Activated naive CD8-positive, alpha-beta T cell treated with anti-CD3 and anti-CD28 coated beads, Interleukin-2, amount 10 ng/mL, durations not matched to agents 7 days and 5 days (primary cell): ENCODE measurements around the gene MOCS1. TPM values are rescaled to one million over a fixed set of nuclear protein-coding genes. Genes with fewer than 3 reads are reported as not detected.

Experiments used
- ATAC-seq: fragments of 150-1000 bp; cut with Tn5 transposase; one replicate; pipeline ENCODE4 v1.10.0; 2021; ENCODE audit warnings: low read depth, moderate library complexity
- POLR2A ChIA-PET: fragments of 350-600 bp; sonication (Branson Sonifier 250); formaldehyde crosslinking; loops from one replicate; lab custom pipeline; 2021; ENCODE audit warnings: antibody characterized with exemption; lab: Charles Lee
- DNase-seq: peaks from one replicate; pipeline ENCODE4 v3.0.0; 2021
- H3K27ac Mint-ChIP-seq: one replicate; pipeline ENCODE4 v1.8.0; 2022; ENCODE audit warnings: mild to moderate bottlenecking, mixed read lengths
- H3K27me3 Mint-ChIP-seq: one replicate; pipeline ENCODE4 v1.8.0; 2022; ENCODE audit warnings: mild to moderate bottlenecking, moderate library complexity, mixed read lengths
- H3K36me3 Mint-ChIP-seq: one replicate; pipeline ENCODE4 v1.8.0; 2021; ENCODE audit warnings: mild to moderate bottlenecking, mixed read lengths
- H3K4me1 Mint-ChIP-seq: one replicate; pipeline ENCODE4 v1.8.0; 2021; ENCODE audit warnings: mixed read lengths
- H3K4me3 Mint-ChIP-seq: one replicate; pipeline ENCODE4 v1.8.0; 2022; ENCODE audit warnings: mild to moderate bottlenecking, moderate library complexity, mixed read lengths
- H3K9me3 Mint-ChIP-seq: one replicate; pipeline ENCODE4 v1.8.0; 2021; ENCODE audit warnings: mixed read lengths
- total RNA-seq, 2 experiments: library from RNA; stranded (reverse); gene quantifications; one replicate each; pipeline ENCODE4 v1.2.3, GENCODE V29; 2021

MOCS1 gene
- total RNA-seq, 2 experiments from 2014 or later = 0.37 to 0.61 TPM

GRCh38 chr6:39962831-39963230, 28.6 kb upstream of the MOCS1 start:
- ATAC-seq = no peak
- H3K4me1 Mint-ChIP-seq = peaks cover 2% of the 10 kb centered on the region
- POLR2A ChIA-PET = no interaction called here
- peaks cover 1% of the 10 kb centered on the region for H3K36me3 Mint-ChIP-seq
- H3K27ac Mint-ChIP-seq = no peak overlapping the region
- no peak overlapping the region for H3K4me3 Mint-ChIP-seq
- H3K9me3 Mint-ChIP-seq = peaks cover 1% of the 10 kb centered on the region
- DNase-seq = no peak
- peaks cover 7% of the 10 kb centered on the region for H3K27me3 Mint-ChIP-seq

DNA sequence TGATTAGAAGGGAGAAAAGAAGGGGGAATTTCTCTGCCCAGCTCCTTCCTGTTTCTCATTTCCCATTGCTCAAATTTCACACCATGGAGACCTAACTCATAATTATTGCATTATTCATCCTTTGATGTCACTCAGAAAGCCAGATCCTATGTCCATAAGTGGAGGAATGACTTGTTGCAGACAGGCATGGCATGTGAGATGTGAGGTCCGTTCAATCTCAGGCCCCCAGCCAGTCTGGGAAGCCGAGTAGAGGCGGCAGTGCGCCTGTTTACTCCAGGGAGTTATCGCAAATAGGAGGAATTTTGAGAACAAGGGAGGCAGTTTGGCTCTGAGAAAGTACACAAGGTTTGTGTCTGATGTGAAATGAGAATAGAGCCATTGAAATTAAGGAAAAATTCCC, 26.9 kb upstream of the MOCS1 start:
- Mint-ChIP-seq H3K27me3 (peaks cover 12% of the 10 kb centered on the region), H3K27ac (no peak overlapping the region), H3K4me3 (no peak overlapping the region), H3K4me1 (peaks cover 2% of the 10 kb centered on the region), H3K9me3 (no peaks in the 10 kb centered on the region), H3K36me3 (peaks cover 1% of the 10 kb centered on the region)
- no peak for DNase-seq
- POLR2A ChIA-PET = no interaction called here
- no peak for ATAC-seq

- Mint-ChIP-seq H3K4me1 (no peaks in the 10 kb centered on the region), H3K4me3 (no peak overlapping the region), H3K36me3 (peaks cover 1% of the 10 kb centered on the region), H3K27ac (no peak overlapping the region), H3K9me3 (no peaks in the 10 kb centered on the region), H3K27me3 (peaks cover 11% of the 10 kb centered on the region)
- DNase-seq = no peak
- POLR2A ChIA-PET = no interaction called here
- no peak for ATAC-seq
Measured at GRCh38 chr6:39958947-39959346, 24.7 kb upstream of the MOCS1 start.

GRCh38 chr6:39956936-39957335, 22.7 kb upstream of the MOCS1 start:
- no peak overlapping the region for H3K27ac Mint-ChIP-seq
- peaks cover 8% of the 10 kb centered on the region for H3K27me3 Mint-ChIP-seq
- H3K4me1 Mint-ChIP-seq = no peaks in the 10 kb centered on the region
- DNase-seq (no peak), ATAC-seq (no peak)
- H3K4me3 Mint-ChIP-seq = no peak overlapping the region
- H3K36me3 Mint-ChIP-seq = no peaks in the 10 kb centered on the region
- POLR2A ChIA-PET = no interaction called here
- no peaks in the 10 kb centered on the region for H3K9me3 Mint-ChIP-seq

DNA sequence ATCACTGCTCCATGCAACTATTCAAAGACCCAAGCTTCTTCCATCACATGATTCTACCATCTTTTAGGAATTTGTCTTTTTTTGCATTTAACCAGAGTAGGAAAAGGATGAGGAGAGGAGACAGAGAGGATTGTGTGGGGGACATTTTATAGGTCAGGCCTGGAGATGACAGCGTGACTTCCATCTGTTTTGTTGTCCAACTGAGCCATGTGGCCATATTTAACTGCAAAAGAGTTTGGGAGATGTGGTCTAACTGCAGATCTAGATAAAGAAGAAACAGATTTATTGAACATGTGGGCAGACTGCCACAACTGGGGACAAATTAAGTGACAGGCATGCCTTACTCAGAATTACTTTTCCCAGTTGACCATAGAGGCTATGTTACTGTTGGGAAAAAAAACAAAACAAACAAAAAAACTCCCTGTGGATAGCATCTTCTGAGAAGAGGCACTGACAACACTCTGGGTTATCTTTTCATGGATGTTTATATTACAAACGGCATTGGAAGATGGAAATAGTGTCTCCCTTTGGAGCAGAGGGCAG, 18.9 kb upstream of the MOCS1 start:
- ATAC-seq = no peak
- Mint-ChIP-seq H3K27me3 (peaks cover 8% of the 10 kb centered on the region), H3K4me3 (no peak overlapping the region), H3K27ac (no peak overlapping the region), H3K9me3 (no peaks in the 10 kb centered on the region), H3K36me3 (no peaks in the 10 kb centered on the region), H3K4me1 (no peaks in the 10 kb centered on the region)
- no peak for DNase-seq
- POLR2A ChIA-PET = no interaction called here

GRCh38 chr6:39952167-39952566, 17.9 kb upstream of the MOCS1 start:
- H3K4me1 Mint-ChIP-seq = no peaks in the 10 kb centered on the region
- no peak overlapping the region for H3K27ac Mint-ChIP-seq
- no peaks in the 10 kb centered on the region for H3K36me3 Mint-ChIP-seq
- no peak for DNase-seq
- no peaks in the 10 kb centered on the region for H3K9me3 Mint-ChIP-seq
- POLR2A ChIA-PET = no interaction called here
- peaks cover 8% of the 10 kb centered on the region for H3K27me3 Mint-ChIP-seq
- ATAC-seq = no peak
- H3K4me3 Mint-ChIP-seq = no peak overlapping the region

GRCh38 chr6:39951716-39952115, 17.5 kb upstream of the MOCS1 start:
- Mint-ChIP-seq H3K4me3 (no peak overlapping the region), H3K36me3 (no peaks in the 10 kb centered on the region), H3K27ac (no peak overlapping the region), H3K27me3 (peaks cover 6% of the 10 kb centered on the region), H3K4me1 (no peaks in the 10 kb centered on the region), H3K9me3 (no peaks in the 10 kb centered on the region)
- POLR2A ChIA-PET = no interaction called here
- DNase-seq (no peak), ATAC-seq (no peak)

DNA sequence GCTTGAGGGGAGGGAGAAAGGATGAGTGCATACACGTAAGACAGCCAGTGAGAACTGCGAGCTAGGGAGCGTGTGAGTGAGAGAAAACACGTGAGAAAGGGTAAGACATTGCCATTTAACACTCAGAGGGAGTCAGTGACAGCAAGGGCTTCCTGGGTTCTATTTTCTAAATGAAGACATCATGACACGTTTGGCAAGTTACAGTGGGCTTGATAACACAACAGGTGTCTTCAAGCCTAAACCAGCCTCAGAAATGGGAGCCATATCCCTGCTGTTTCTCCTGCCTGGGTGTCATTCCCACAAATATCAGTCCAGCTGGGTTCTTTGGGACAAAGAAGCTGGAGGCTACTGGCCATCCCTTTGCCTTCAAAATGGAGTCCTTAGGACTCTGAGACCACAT, 16.9 kb upstream of the MOCS1 start:
- no peaks in the 10 kb centered on the region for H3K36me3 Mint-ChIP-seq

GRCh38 chr6:39950125-39950720, 16.0 kb upstream of the MOCS1 start:
- Mint-ChIP-seq H3K4me1 (no peaks in the 10 kb centered on the region), H3K4me3 (no peak overlapping the region), H3K27ac (no peak overlapping the region), H3K36me3 (no peaks in the 10 kb centered on the region), H3K27me3 (peaks cover under 1% of the 10 kb centered on the region), H3K9me3 (no peaks in the 10 kb centered on the region)
- ATAC-seq (no peak), DNase-seq (no peak)
- POLR2A ChIA-PET = no interaction called here

More for the DNA sequence above, 16.9 kb upstream of the MOCS1 start:
- Mint-ChIP-seq H3K27ac (no peak overlapping the region), H3K4me3 (no peak overlapping the region), H3K27me3 (peaks cover 3% of the 10 kb centered on the region), H3K9me3 (no peaks in the 10 kb centered on the region), H3K4me1 (no peaks in the 10 kb centered on the region)
- DNase-seq (no peak), ATAC-seq (no peak)
- POLR2A ChIA-PET = no interaction called here

- ATAC-seq (no peak), DNase-seq (no peak)
- POLR2A ChIA-PET = no interaction called here
- Mint-ChIP-seq H3K27me3 (no peaks in the 10 kb centered on the region), H3K36me3 (no peaks in the 10 kb centered on the region), H3K9me3 (no peaks in the 10 kb centered on the region), H3K27ac (no peak overlapping the region), H3K4me1 (no peaks in the 10 kb centered on the region), H3K4me3 (no peak overlapping the region)
Measured at GRCh38 chr6:39948199-39948791, 14.0 kb upstream of the MOCS1 start.

GRCh38 chr6:39947611-39948068, 13.4 kb upstream of the MOCS1 start:
- Mint-ChIP-seq H3K27me3 (no peaks in the 10 kb centered on the region), H3K27ac (no peak overlapping the region), H3K4me1 (no peaks in the 10 kb centered on the region), H3K4me3 (no peak overlapping the region), H3K9me3 (no peaks in the 10 kb centered on the region), H3K36me3 (no peaks in the 10 kb centered on the region)
- POLR2A ChIA-PET = no interaction called here
- DNase-seq (no peak), ATAC-seq (no peak)

- Mint-ChIP-seq H3K9me3 (no peaks in the 10 kb centered on the region), H3K36me3 (no peaks in the 10 kb centered on the region), H3K27ac (no peak overlapping the region), H3K27me3 (no peaks in the 10 kb centered on the region), H3K4me3 (no peak overlapping the region), H3K4me1 (no peaks in the 10 kb centered on the region)
- DNase-seq (no peak), ATAC-seq (no peak)
- POLR2A ChIA-PET = no interaction called here
Measured at GRCh38 chr6:39945626-39946025, 11.4 kb upstream of the MOCS1 start.

DNA sequence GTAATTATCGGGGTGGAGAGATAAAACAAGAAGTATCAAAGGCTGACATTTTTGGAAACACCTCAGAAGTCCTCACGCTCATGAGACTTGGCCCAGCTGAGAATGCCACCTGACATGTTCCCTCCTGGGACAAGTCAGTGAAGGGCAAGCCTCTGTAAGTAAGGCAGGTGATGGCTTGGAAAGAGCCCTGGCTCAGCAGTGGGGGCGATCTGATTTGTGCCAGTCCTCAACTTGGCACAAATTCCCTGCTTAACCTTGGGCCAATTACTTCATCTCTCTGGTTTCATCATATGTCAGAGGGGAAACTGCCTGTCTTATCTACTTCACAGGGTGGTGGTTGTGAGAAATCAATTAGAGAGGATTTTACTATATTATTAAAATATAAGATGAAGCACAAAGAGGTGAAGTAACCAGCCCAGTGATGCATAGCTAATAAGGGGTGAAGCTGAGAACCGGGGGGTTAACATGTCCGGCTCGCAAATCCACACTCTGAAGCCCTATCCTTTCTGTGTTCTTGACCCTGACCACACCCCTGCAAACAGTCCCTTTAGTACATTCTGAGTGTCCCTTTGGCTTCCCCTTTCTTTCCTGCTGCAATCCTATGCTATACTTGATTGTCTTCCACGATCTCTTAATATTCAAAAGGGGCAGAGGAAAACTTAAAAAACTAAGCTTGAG, 8.8 kb upstream of the MOCS1 start:
- DNase-seq = no peak
- ATAC-seq = no peak
- Mint-ChIP-seq H3K9me3 (no peaks in the 10 kb centered on the region), H3K27ac (no peak overlapping the region), H3K4me3 (no peak overlapping the region), H3K36me3 (no peaks in the 10 kb centered on the region), H3K4me1 (no peaks in the 10 kb centered on the region), H3K27me3 (no peaks in the 10 kb centered on the region)
- POLR2A ChIA-PET = no interaction called here

- no peak for ATAC-seq
- H3K4me1 Mint-ChIP-seq = no peaks in the 10 kb centered on the region
- no peaks in the 10 kb centered on the region for H3K27me3 Mint-ChIP-seq
- no peaks in the 10 kb centered on the region for H3K36me3 Mint-ChIP-seq
- no peak overlapping the region for H3K4me3 Mint-ChIP-seq
- no peak overlapping the region for H3K27ac Mint-ChIP-seq
- H3K9me3 Mint-ChIP-seq = no peaks in the 10 kb centered on the region
- DNase-seq = no peak
- POLR2A ChIA-PET = no interaction called here
Measured at GRCh38 chr6:39941820-39942219, 7.6 kb upstream of the MOCS1 start.
